Liver (tissue), 3 donors: ENCODE results near the gene TREH.

Experiments
- ATF3 ChIP-seq: IDR thresholded peaks from 2 replicates; pipeline ENCODE4 v1.6.1; 2016; ENCODE audit warnings: antibody characterized with exemption
- CTCF ChIP-seq: fragments of 150-350 bp; IDR thresholded peaks from 2 replicates; pipeline ENCODE4 v1.5.1; 2017; ENCODE audit warnings: improper control_type of control experiment, low read depth, low read length; ENCODE audit not compliant: missing input control
- EGR1 ChIP-seq, 2 donors: IDR thresholded peaks; 2 replicates each; pipeline ENCODE4 v1.6.1; 2016 to 2018; ENCODE audit warnings: antibody characterized with exemption in 2 of 2, low read depth in 2 of 2
- FOXA2 ChIP-seq: IDR thresholded peaks from 2 replicates; pipeline ENCODE4 v1.6.1; 2016; ENCODE audit warnings: antibody characterized with exemption
- GABPA ChIP-seq, 2 donors: IDR thresholded peaks in 1 of 2; conservative IDR thresholded peaks in 1 of 2; 2 replicates each; pipeline ENCODE4 v1.6.1; 2016; ENCODE audit warnings: antibody characterized with exemption in 2 of 2, mild to moderate bottlenecking in 1 of 2, moderate library complexity in 1 of 2
- JUND ChIP-seq, 2 donors: IDR thresholded peaks; 2 replicates each; pipeline ENCODE4 v1.6.1; 2016; ENCODE audit warnings: antibody characterized with exemption in 2 of 2
- RAD21 ChIP-seq, 2 donors: IDR thresholded peaks; 2 replicates each; pipeline ENCODE4 v1.6.1; 2016; ENCODE audit warnings: antibody characterized with exemption in 2 of 2, mild to moderate bottlenecking in 2 of 2
- REST ChIP-seq: IDR thresholded peaks from 2 replicates; pipeline ENCODE4 v1.6.1; 2016; ENCODE audit warnings: antibody characterized with exemption, mild to moderate bottlenecking
- YY1 ChIP-seq: IDR thresholded peaks from 2 replicates; pipeline ENCODE4 v1.6.1; 2016; ENCODE audit warnings: antibody characterized with exemption, mild to moderate bottlenecking
- donor health status: healthy.
- donor health status: healthy.

- no peak for TF ChIP-seq CTCF
- TF ChIP-seq YY1: no peak
- no peak for TF ChIP-seq ATF3
- no peak for TF ChIP-seq RAD21 (IDR thresholded peaks at IDR 0.05)
- TF ChIP-seq FOXA2: no peak
- no peak for TF ChIP-seq EGR1 (IDR thresholded peaks at IDR 0.05; ENCODE audit: low read depth in 2 of 2)
- TF ChIP-seq JUND (IDR thresholded peaks at IDR 0.05): no peak
- TF ChIP-seq GABPA (IDR thresholded peaks at IDR 0.05 in 1 of 2, conservative IDR thresholded peaks at IDR 0.05 in 1 of 2): no peak
- no peak for TF ChIP-seq REST
These were observed 63.5 kb downstream of the TREH start for GRCh38 chr11:118615976-118616371.
